Ishikawa (cell line): ENCODE data around the gene GUCA1C.

Source experiments
- CREB1 ChIP-seq: IDR thresholded peaks from 2 replicates; pipeline ENCODE4 v1.6.1; 2012; ENCODE audit warnings: low read depth
- EGR1 ChIP-seq: IDR thresholded peaks from 2 replicates; pipeline ENCODE4 v1.6.1; 2012
- EP300 ChIP-seq: IDR thresholded peaks from 2 replicates; pipeline ENCODE4 v1.6.1; 2012; ENCODE audit warnings: borderline replicate concordance
- FOXM1 ChIP-seq: IDR thresholded peaks from 2 replicates; pipeline ENCODE4 v1.6.1; 2012; ENCODE audit warnings: low read depth, borderline replicate concordance
- MAX ChIP-seq: IDR thresholded peaks from 2 replicates; pipeline ENCODE4 v1.6.1; 2012
- NFIC ChIP-seq: IDR thresholded peaks from 2 replicates; pipeline ENCODE4 v1.6.1; 2012
- TAF1 ChIP-seq: IDR thresholded peaks from 2 replicates; pipeline ENCODE4 v1.6.1; 2012; ENCODE audit warnings: low read depth, mild to moderate bottlenecking
- TCF12 ChIP-seq: IDR thresholded peaks from 2 replicates; pipeline ENCODE4 v1.6.1; 2012; ENCODE audit warnings: low read depth
- TEAD4 ChIP-seq: IDR thresholded peaks from 2 replicates; pipeline ENCODE4 v1.6.1; 2012
- USF1 ChIP-seq: IDR thresholded peaks from 2 replicates; pipeline ENCODE4 v1.6.1; 2012
- YY1 ChIP-seq: IDR thresholded peaks from 2 replicates; pipeline ENCODE4 v1.6.1; 2012; ENCODE audit warnings: low read depth
- ZBTB7A ChIP-seq: IDR thresholded peaks from 2 replicates; pipeline ENCODE4 v1.6.1; 2012; ENCODE audit warnings: low read depth
- TF ChIP-seq, protein P1 (sequence below): IDR thresholded peaks from 2 replicates; pipeline ENCODE4 v1.6.1; 2012; ENCODE audit warnings: low read depth, mild to moderate bottlenecking

The GUCA1C gene

DNA sequence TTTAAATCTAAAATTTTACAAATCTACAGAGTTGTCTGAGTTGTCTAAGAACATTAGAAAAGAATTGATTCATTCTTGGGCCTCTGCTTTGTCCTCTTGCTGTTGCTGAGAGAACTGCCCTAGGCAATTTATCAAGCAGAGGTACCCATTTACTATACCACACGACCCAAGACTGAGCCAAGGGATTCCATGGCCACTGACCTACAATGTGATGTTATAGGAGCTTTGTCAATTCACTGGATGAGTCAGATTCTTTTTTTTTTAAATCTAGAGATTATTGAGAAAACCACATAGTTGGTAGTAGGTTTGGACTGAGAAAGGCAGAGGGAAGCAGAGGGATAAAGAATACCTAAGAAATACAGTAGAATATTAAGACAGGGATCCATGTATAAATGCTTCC is 75.8 kb downstream of the GUCA1C start:
- TF ChIP-seq EGR1 (no peak), ZBTB7A (no peak)

DNA sequence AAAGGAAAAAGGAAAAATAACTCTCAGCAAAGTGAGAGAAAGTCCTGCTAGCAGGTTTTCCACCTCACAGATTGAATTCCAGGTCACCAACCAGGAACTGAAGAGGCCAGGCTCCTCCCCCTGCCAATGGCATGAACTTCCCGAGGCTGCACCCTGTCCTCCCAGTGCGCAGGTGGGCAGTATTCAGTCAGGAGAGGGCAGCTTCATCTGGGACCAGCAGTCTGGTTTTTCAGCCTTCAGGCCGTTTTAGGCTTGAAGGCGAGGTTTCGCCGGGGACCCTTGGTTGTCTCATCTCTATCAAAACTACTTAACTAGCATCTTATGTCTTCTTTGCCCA is 89.9 kb downstream of the GUCA1C start:
- TF ChIP-seq ZBTB7A (no peak), USF1 (no peak), NFIC (no peak), CREB1 (no peak), TAF1 (no peak), EP300 (no peak)

DNA sequence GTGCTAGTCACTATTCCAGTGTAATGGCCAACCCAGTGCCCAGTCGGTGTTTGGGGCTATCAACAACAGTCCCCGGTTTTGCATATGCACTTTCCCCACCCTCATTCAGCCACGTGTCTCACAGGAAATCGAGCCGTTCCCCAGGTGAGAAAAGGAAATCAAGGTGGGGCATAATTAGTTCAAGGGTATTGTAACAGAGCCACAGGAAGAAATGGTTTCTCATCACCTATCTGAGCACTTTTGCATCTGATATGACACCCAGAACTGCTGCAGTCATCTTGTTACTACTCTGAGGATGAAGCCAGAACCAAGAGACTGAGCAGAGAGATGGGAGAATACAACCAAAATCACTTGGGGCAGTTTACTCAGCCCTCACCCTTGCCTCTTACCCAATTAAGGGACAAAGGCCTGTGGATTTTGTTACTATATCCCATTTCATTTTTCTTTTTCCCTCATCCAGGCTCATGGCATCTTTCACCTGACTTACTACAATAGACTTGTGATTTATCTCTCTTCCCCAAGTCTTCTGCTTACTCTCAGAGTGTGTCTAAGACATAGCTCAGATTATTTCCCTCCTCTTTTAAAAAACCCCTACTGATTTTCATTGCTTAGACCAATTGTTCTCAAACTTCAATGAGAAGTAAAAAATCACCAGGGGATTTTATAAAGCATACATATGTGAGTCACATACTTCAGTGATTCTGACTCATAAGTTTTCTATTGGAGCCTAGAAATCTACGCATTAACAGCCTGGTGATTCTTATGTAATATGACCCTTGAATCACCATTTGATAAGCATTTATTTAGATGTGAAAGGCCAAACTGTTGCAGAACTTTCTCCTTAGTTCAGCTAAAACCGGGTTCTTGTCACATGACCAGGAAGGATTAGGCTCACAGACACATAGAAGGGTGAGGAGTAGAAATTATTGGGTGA is 90.5 kb downstream of the GUCA1C start:
- TF ChIP-seq MAX (no peak), USF1 (peak; percentile 64)

DNA sequence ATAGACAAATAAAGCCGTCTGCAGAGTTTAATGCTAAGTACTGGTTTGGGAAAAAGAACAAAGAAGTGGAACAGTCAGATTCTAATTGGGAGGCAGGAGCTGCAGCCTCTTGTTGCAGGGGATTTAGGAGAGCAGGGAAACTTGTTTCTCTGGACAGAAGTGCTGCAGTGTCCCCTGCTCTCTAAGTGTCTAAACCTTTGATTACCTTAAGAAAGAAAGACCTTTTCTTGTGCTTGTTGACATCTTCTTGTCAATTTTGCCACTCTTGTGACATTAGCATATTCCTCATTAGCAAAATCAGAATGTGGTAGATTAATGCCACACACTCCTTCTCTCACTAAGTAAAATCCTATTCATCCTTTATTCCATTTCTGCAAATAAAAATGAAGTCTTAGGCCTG is 92.3 kb downstream of the GUCA1C start:
- no peak for TF ChIP-seq TEAD4
- no peak for TF ChIP-seq NFIC
- no peak for TF ChIP-seq MAX
- no peak for TF ChIP-seq TCF12
- TF ChIP-seq FOXM1: no peak
- no peak for TF ChIP-seq EGR1
- no peak for TF ChIP-seq YY1
- TF ChIP-seq, protein P1, sequence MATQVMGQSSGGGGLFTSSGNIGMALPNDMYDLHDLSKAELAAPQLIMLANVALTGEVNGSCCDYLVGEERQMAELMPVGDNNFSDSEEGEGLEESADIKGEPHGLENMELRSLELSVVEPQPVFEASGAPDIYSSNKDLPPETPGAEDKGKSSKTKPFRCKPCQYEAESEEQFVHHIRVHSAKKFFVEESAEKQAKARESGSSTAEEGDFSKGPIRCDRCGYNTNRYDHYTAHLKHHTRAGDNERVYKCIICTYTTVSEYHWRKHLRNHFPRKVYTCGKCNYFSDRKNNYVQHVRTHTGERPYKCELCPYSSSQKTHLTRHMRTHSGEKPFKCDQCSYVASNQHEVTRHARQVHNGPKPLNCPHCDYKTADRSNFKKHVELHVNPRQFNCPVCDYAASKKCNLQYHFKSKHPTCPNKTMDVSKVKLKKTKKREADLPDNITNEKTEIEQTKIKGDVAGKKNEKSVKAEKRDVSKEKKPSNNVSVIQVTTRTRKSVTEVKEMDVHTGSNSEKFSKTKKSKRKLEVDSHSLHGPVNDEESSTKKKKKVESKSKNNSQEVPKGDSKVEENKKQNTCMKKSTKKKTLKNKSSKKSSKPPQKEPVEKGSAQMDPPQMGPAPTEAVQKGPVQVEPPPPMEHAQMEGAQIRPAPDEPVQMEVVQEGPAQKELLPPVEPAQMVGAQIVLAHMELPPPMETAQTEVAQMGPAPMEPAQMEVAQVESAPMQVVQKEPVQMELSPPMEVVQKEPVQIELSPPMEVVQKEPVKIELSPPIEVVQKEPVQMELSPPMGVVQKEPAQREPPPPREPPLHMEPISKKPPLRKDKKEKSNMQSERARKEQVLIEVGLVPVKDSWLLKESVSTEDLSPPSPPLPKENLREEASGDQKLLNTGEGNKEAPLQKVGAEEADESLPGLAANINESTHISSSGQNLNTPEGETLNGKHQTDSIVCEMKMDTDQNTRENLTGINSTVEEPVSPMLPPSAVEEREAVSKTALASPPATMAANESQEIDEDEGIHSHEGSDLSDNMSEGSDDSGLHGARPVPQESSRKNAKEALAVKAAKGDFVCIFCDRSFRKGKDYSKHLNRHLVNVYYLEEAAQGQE: no peak
- TF ChIP-seq ZBTB7A: no peak
- TF ChIP-seq EP300: no peak
